Stimulated activated CD4-positive, alpha-beta T cell treated with anti-CD3 and anti-CD28 coated beads, TNF-alpha, amount 100 ng/mL, for 4 hours (primary cell): Measurements from ENCODE around the gene OR7C1.
"Not testable (repeated sequence)": the region's sequence is repeated elsewhere in the genome, so short reads cannot be mapped to it uniquely, and the experiment has no call there.

ENCODE experiments used
- DNase-seq, 3 experiments: peaks; one replicate each; pipeline ENCODE4 v3.0.0-alpha.2; 2020; ENCODE audit warnings: low read depth in 3 of 3

OR7C1 gene

GRCh38 chr19:14835011-14835410 lies at the start of gene OR7C1, which contains the start of gene OR7A5:
OR7C1 (minus strand) TSS chr19:14835185; CDS start chr19:14800136, 35,049 bp downstream.
OR7A5 (minus strand) TSS chr19:14835185; CDS start chr19:14828241, 6,944 bp downstream.
- DNase-seq, result no peak

DNA sequence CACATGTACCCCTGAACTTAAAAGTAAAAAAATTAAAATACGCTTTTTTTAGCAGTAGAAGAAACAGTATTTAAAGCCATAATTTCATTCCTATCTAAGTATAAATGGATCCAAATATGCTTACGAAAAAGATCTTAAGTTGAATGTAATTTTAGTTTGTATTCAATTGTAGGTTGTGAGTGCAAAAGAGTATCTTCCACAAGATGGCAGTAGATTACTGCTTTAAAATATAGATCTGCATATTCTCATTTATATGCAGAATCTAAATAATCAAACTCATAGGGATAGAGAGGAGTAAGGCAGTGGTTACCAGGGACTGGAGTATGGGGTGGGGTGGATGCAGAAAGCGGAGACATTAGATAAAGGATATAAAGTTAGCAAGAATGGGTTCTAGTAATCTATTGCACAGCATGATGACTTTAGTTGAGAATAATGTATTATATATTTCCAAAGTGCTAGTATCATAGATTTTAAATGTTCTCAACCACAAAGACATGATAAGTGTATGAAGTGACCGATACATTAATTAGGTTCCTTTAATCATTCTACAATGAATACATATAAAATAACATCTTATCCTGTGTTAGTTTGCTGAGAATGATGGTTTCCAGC lies 36.7 kb upstream of the OR7C1 start:
- no peak for DNase-seq

GRCh38 chr19:14868497-14868896 lies 33.5 kb upstream of the OR7C1 start:
- DNase-seq, result no peak

DNA sequence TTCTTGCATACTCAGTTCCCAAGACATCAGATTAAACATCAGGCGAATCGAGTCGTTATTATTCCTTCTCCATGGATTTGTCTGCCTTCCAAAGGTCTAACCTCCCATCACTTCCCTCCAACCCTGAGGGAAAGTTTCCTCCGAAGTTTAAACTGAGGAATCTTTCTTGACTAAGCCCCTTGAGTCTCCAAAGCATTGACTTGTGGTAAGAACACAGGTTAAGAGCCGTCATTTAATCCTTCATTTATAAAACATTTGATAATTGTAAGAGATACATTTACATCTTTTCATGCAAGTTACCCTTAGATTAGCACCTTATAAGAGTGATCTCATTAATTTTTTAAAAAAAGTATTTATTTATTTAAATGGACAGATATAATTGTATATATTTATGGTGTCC lies 13.8 kb upstream of the OR7C1 start, which contains the start of gene OR7A10:
TSS of gene OR7A10 (minus strand) at position 101 of the 400 bp plus-strand sequence. CDS start 7,045 bp downstream, outside the sequence.
- no peak for DNase-seq

- DNase-seq, result no peak
Measured at GRCh38 chr19:14843578-14843977, 8.6 kb upstream of the OR7C1 start.

DNA sequence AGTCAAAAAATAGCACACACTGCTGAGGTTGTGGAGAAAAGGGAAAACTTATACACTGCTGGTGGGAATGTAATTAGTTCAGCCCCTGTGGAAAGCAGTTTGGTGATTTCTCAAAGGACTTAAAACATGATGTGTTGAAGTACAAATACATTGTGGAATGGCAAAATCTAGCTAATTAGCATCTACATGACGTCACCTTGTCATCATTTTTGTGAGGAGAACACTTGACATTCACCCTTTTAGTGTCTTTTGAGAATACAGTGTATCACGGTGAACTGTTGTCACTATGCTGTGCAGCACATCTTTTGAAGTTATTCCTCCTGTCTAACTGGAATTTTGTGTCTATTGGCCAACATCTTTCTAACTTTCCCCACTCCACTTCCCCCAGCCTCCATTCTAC lies 8.2 kb upstream of the OR7C1 start:
- no peak for DNase-seq

DNA sequence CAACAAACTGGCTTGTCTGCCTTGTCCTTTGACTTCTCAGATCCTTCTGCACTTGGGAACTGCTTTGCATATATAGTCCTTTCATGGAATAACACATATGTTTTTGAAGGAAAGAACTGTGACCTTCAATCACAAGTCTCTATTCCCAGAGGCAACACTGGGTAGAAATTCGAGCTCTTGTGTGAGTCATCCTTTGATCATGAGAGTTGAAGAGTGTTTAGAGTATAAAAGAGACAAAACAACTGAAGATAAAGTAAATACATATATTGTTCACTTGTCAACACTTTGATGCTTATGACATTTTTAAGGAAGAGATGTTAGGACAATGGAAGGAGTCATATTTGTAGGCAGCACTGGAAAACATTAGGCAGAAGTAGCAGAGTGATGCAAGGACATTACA lies 5.2 kb upstream of the OR7C1 start:
- DNase-seq, result no peak

GRCh38 chr19:14837391-14837790 lies 2.4 kb upstream of the OR7C1 start:
- no peak for DNase-seq

- DNase-seq, result no peak
Measured at GRCh38 chr19:14830702-14831101, 4.3 kb downstream of the OR7C1 start.

GRCh38 chr19:14826006-14826405 lies 9.0 kb downstream of the OR7C1 start:
- no peak for DNase-seq

DNA sequence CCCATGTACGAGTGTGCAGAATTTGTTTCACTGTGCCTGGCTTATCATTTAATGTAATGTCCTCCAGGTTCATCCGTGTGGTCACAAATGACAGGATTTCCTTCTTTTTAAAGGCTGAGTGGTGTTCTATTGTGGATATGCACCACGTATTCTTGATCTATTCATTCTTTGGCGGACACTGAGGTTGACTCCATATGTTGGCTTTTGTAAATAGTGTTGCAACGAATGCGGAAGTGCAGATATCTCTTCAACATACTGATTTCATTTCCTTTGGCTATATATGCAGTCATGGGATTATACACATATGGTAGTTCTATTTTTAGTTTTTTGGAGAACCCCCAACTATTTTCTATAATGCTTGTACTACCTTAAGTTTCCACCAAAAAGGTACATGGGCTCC lies 13.0 kb downstream of the OR7C1 start:
- DNase-seq, result no peak

- DNase-seq, result no peak
Measured at GRCh38 chr19:14818588-14818987, 16.4 kb downstream of the OR7C1 start.

GRCh38 chr19:14817052-14817451 lies 17.9 kb downstream of the OR7C1 start:
- no peak for DNase-seq

DNA sequence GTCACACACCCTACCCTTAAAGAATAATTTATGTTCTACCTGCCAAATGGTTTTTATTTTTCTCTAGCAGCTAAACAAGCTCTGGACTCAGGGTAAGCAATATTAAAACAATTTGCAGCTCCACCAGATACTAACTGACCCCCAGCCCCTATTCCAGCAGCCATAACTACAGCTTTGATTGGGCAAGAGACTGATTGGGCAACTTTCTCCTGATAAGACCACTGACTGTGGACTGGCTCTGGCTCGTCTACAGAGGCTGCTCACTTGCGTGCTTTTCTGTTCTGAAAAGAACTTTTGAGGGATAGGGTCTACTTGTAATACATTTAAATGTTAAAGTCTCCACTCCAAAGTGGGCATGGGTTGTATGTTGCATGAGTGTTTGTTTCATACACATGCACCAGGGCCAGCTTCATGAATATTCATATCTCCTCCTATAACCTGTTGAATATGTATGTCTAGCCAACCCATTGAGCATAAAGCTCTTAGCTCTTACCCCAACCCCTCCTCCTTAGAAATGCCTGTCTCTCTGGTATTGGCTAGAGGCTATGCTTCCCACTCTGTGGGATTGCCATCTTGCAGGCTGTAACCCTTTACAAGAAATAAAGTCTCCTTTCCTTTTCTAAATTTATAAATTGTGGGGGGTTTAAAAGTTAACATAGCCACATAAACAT lies 19.9 kb downstream of the OR7C1 start:
- no peak for DNase-seq

DNA sequence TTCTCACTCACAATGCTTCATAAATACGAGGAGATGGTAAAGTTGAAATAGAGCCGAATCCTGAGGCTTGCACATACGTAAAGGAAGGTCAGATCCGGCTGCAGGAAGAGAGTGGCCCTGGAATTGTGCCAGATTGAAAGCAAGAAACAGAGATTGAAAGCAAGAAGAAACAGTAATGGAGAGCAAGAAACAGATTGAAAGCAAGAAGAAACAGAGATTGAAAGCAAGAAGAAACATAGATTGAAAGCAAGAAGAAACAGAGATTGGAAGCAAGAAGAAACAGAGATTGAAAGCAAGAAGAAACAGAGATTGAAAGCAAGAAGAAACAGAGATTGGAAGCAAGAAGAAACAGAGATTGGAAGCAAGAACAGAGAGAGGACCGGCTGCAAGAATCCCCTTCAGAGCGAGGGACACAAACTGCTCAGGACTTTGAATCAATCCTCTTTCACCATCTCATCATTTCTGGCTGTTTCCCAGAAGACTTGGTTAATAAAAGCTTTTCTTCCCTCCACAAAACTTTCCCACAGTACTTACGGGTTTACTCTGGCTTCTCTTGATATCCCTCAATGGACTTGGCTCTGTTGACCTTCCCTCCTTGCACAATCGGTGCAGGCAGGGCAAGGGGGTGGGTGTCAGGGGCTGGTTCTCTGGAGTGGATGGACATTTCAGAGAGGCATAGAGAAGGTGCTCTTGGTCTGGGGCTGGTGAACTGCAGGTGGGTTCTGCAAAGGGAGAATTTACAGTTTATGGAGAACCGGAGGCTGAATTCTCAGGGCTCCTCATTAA lies 25.5 kb downstream of the OR7C1 start:
- no peak for DNase-seq

GRCh38 chr19:14804765-14805164 lies 30.2 kb downstream of the OR7C1 start:
- DNase-seq, result no peak

DNA sequence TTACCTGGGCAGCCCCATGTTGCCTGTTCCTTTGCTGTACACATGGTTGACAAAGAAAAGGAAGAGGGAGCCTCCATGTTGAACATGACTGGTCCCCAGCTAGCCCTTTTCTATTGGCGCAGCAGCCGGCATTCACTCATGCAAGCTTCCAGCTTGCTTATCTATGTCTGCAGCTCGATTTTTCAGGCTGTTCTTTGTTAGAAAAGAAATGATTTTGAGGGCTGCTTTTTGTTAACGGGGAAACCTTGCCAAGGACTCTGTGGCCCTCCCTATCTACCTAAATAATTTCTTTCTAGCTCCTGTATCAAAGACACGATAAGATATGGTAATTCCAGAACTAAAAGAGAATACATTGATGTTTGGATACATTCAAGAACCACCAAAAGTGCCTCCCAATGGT lies 36.2 kb downstream of the OR7C1 start:
- no peak for DNase-seq

DNA sequence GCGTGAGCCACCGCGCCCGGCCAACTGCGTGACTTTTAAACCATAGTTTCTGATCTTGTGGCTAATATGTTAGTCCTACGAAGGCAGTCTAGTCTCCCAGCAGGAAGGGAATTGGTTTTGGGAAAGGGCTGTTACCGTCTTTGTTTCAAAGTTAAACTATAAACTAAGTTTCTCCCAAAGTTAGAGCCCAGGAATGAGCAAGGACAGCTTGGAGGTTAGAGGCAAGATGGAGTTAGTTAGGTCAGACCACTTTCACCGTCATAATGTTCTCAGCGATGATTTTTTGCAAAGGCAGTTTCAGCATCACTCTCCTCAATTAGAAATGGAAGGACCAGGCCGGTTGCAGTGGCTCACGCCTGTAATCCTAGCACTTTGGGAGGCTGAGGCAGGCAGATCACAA lies 39.0 kb downstream of the OR7C1 start:
- no peak for DNase-seq

- DNase-seq, result no peak
Measured at GRCh38 chr19:14795078-14795721, 39.8 kb downstream of the OR7C1 start.

DNA sequence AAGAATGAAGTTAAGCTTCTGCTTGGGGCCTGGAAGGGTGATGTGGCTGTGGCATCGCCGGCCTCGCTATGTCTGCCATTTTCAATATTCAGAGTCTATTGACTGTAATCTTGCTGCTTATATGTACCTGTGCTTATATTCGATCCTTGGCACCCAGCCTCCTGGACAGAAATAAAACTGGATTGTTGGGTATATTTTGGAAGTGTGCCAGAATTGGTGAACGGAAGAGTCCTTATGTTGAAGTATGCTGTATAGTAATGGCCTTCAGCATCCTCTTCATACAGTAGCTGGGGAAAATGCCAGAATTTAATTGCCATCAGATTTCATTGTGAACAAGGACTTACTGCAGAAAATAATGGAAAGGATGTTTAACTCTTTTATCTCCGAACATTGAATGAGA lies 42.7 kb downstream of the OR7C1 start:
- not testable (repeated sequence) for DNase-seq

DNA sequence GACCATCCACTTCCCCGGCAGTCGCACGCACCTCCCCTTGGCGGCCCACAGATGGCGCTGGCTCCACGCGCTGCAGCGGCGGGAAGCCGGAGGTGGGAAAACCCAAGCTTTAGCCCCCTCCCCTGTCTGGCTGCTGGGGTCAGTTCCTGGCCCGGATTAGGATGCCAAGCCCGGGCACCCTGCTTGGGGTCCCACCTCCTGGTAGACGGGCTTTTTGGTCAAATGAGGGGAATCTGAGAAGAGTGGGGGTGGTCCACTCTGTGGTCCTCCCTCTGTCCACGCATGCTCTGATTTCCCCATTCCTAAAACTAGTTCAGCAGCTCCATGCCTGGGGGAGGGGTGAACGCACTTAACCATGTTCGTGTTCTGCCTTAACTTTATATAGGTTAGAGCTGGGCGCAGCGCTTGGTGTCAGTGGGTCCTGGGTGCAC lies 48.5 kb downstream of the OR7C1 start:
- DNase-seq, result no peak
